ENCODE measurements around the gene RAPGEF1. TPM values are rescaled to one million over a fixed set of nuclear protein-coding genes. Genes with fewer than 3 reads are reported as not detected.

The RAPGEF1 gene
- total and polyA plus RNA-seq, 10 donors: 16.9 to 137 (median 104) TPM

DNA sequence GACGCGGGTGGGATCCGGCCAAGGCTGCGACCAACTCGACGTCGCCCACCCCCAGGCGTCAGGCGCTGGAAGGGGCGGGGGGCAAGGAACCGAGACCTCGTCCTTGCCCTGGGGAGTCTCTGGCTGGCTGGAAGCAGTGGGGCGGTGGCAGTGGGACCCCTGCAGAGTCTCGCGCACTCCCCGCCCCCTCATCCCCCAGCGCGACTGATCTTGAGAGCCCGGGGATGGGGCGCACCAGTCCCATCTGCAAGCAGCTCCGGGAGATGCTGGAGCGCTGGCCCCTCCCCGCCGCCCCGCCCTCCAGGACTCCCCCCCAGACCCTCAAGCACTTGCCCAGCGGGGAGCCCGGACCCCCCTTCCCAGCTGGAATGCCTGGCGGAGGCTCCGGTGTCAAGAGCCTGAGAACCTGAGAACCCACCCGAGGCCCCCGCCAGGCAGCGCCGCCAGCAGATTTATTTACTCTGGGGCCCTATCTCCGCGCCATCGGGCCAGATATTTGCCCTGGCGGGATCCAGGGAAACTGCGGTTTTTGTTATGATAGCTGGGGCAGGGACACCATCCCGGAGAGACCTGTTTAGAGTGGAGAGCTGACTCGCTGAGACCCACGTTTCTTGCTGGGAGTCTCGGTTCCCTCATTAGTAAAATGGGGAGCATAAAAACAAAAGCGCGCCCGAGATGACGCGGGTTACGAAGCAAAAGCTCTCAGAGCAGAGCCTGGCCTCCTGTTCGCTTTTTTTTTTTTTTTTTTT is 193.4 kb downstream of the RAPGEF1 start:
- WGBS, 5 donors: 4 to 12% (median 6%) methylated on average over 21 to 49 of the region's 49 CpGs
- Histone ChIP-seq H3K4me3 (peak overlapping the region in 3 of 8 donors; percentile 7 to 54 (median 13)), H3K27me3 (replicated peaks in 1 of 7) (peaks cover 0 to 61% (median 29%) of the 10 kb centered on the region in 7 donors), H3K36me3 (no peaks in the 10 kb centered on the region), H3K27ac (no peak overlapping the region), H3K9me3 (peaks cover 8 to 46% (median 27%) of the 10 kb centered on the region in 8 donors), H3K4me1 (peaks cover 0 to 20% (median 13%) of the 10 kb centered on the region in 6 donors)
- TF ChIP-seq POLR2A (IDR thresholded peaks at IDR 0.05) (no peak), POLR2AphosphoS5 (IDR thresholded peaks at IDR 0.05) (no peak)
- TF ChIP-seq, protein P1, sequence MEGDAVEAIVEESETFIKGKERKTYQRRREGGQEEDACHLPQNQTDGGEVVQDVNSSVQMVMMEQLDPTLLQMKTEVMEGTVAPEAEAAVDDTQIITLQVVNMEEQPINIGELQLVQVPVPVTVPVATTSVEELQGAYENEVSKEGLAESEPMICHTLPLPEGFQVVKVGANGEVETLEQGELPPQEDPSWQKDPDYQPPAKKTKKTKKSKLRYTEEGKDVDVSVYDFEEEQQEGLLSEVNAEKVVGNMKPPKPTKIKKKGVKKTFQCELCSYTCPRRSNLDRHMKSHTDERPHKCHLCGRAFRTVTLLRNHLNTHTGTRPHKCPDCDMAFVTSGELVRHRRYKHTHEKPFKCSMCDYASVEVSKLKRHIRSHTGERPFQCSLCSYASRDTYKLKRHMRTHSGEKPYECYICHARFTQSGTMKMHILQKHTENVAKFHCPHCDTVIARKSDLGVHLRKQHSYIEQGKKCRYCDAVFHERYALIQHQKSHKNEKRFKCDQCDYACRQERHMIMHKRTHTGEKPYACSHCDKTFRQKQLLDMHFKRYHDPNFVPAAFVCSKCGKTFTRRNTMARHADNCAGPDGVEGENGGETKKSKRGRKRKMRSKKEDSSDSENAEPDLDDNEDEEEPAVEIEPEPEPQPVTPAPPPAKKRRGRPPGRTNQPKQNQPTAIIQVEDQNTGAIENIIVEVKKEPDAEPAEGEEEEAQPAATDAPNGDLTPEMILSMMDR (IDR thresholded peaks at IDR 0.05 in 8 of 11, conservative IDR thresholded peaks at IDR 0.05 in 3 of 11): no peak
- DNase-seq: no peak
- intact Hi-C loops (cut with DNase I; ENCODE audit: low total_unique reads): no loop called here

DNA sequence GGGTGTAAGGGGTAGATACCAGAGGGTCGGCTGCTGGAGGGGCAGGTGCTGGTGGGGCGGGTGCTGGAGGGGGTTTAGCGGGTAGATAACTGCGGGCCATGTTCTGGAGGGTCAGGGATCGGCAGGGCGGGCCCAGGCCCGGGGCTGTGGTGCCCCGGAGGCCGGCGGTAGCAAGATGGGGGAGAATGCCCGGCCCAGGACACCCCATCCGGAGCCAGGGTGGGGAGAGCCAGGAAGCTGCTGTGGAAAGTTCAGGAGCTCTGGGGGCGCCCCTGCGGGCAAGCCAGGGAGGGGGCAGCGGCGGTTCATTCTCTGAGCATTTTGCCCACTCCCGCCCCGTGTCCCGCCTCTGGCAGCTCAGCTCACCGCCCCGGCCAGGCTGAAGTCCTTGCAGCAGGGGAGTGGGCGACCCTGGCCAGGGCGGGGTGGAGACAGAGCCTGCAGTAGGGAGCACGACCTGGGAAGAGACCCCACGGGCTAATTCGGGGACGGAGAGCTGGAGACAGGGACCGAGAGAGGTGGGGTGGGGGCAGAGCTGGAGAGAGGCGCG is 194.0 kb downstream of the RAPGEF1 start:
- TF ChIP-seq POLR2AphosphoS5 (IDR thresholded peaks at IDR 0.05) (no peak), POLR2A (IDR thresholded peaks at IDR 0.05) (no peak)
- TF ChIP-seq, protein P1 (IDR thresholded peaks at IDR 0.05 in 8 of 11, conservative IDR thresholded peaks at IDR 0.05 in 3 of 11): no peak
- H3K9me3 ChIP-seq: peaks cover 8 to 46% (median 27%) of the 10 kb centered on the region in 8 donors
- H3K27me3 ChIP-seq (replicated peaks in 1 of 7): peaks cover 0 to 61% (median 29%) of the 10 kb centered on the region in 7 donors
- DNase-seq: no peak
- H3K4me1 ChIP-seq: peaks cover 0 to 20% (median 13%) of the 10 kb centered on the region in 6 donors
- H3K27ac ChIP-seq: no peak overlapping the region
- peak overlapping the region in 2 of 8 donors; percentile 13 to 54 for H3K4me3 ChIP-seq
- H3K36me3 ChIP-seq: no peaks in the 10 kb centered on the region
- WGBS, 5 donors: 4 to 11% (median 7%) methylated on average over 16 to 30 of the region's 30 CpGs
- intact Hi-C loops (cut with DNase I; ENCODE audit: low total_unique reads): no loop called here

DNA sequence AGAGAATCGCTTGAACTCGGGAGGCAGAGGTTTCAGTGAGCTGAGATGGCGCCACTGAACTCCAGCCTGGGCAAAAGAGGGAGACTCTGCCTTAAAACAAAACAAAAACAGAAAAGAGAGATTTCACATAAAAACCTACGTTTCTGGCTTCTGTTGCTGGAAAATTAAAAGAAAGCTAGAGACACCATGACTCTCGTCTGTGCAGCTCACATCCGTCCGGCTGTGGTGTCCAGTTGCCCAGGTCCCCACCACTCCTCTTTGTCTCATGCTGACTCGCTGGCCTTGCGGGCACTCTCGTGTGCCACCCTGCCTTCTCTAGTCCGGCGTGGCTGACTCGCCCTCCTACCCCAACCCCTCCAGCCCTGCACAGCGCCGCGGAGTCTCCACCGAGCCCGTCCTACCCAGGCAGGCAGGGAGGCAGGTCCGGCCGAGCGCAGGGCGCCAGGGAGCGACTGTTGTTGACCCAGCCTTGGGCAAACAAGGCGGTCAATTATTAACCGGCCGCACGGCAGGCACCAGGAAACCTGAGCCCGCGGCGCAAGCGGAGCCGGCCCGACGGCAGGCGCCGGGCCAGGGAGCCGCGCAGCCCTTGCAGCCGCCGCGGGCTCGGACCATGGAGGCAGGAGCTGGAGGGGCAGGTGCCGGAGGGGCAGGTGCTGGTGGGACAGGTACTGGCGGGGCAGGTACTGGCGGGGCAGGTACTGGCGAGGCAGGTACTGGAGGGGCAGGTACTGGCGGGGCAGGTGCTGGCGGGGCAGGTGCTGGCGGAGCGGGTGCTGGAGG is 194.7 kb downstream of the RAPGEF1 start, which contains the start of gene PRRT1B:
TSS of gene PRRT1B (plus strand) at position 521 of the 783 bp plus-strand sequence. CDS start at position 614, 93 bp downstream.
- Histone ChIP-seq H3K9me3 (peaks cover 8 to 46% (median 27%) of the 10 kb centered on the region in 8 donors), H3K4me1 (peaks cover 0 to 20% (median 13%) of the 10 kb centered on the region in 6 donors), H3K27me3 (replicated peaks in 1 of 7) (peaks cover 0 to 61% (median 29%) of the 10 kb centered on the region in 7 donors), H3K36me3 (no peaks in the 10 kb centered on the region), H3K4me3 (peak within 1 kb of the TSS in 2 of 8 donors; percentile 13 to 54), H3K27ac (no peak within 1 kb of the TSS)
- TF ChIP-seq POLR2A (IDR thresholded peaks at IDR 0.05) (no peak), POLR2AphosphoS5 (IDR thresholded peaks at IDR 0.05) (no peak)
- TF ChIP-seq, protein P1 (IDR thresholded peaks at IDR 0.05 in 8 of 11, conservative IDR thresholded peaks at IDR 0.05 in 3 of 11): no peak
- 27 to 43% (median 32%) methylated on average over 39 to 50 of the region's 50 CpGs for WGBS, 5 donors
- intact Hi-C loops (cut with DNase I; ENCODE audit: low total_unique reads): no loop called here
- no peak for DNase-seq

Data from spleen (tissue), 11 donors.